Fibroblast of lung (primary cell): Measurements from ENCODE around the gene MGAT3.

Experiments
- CTCF ChIP-seq, 2 donors: IDR thresholded peaks in 1 of 2; conservative IDR thresholded peaks in 1 of 2; 1 replicate in 1 of 2; 2 replicates in 1 of 2; pipeline ENCODE4 v1.5.1; 2011 to 2012; ENCODE audit warnings: low read length in 2 of 2, control low read depth in 1 of 2, inconsistent platforms in 1 of 2, low read depth in 1 of 2, mild to moderate bottlenecking in 1 of 2
- EZH2 ChIP-seq: IDR thresholded peaks from 2 replicates; pipeline ENCODE4 v1.5.1; 2012; ENCODE audit warnings: low read length, control low read depth, mild to moderate bottlenecking; ENCODE audit errors: missing control alignments

- peak; percentile 93 to 94 for TF ChIP-seq CTCF (conservative IDR thresholded peaks at IDR 0.05 in 1 of 2, IDR thresholded peaks at IDR 0.05 in 1 of 2; ENCODE audit: low read depth in 1 of 2, low read length in 2 of 2)
- TF ChIP-seq EZH2 = no peak
These were observed 72.1 kb downstream of the MGAT3 start for GRCh38 chr22:39528681-39529486.
